Activated naive CD4-positive, alpha-beta T cell treated with anti-CD3 and anti-CD28 coated beads, Interleukin-2, amount 10 ng/mL, durations not matched to agents 7 days and 5 days (primary cell): Measurements from ENCODE around the gene UNC5CL.

ENCODE experiments used
- CTCF ChIA-PET: fragments of 350-600 bp; sonication (Branson Sonifier 250); formaldehyde crosslinking; loops from one replicate; lab custom pipeline; 2021; ENCODE audit warnings: antibody characterized with exemption; lab: Charles Lee
- DNase-seq: peaks from one replicate; pipeline ENCODE4 v3.0.0-alpha.2; 2020
- H3K27ac Mint-ChIP-seq: one replicate; pipeline ENCODE4 v1.8.0; 2021; ENCODE audit warnings: mild to moderate bottlenecking, moderate library complexity, mixed read lengths
- H3K27me3 Mint-ChIP-seq: one replicate; pipeline ENCODE4 v1.8.0; 2021; ENCODE audit warnings: mild to moderate bottlenecking, mixed read lengths
- H3K36me3 Mint-ChIP-seq: one replicate; pipeline ENCODE4 v1.8.0; 2021; ENCODE audit warnings: mixed read lengths
- H3K4me1 Mint-ChIP-seq: one replicate; pipeline ENCODE4 v1.8.0; 2021; ENCODE audit warnings: mixed read lengths
- H3K4me3 Mint-ChIP-seq: one replicate; pipeline ENCODE4 v1.8.0; 2021; ENCODE audit warnings: mild to moderate bottlenecking, moderate library complexity, mixed read lengths
- H3K9me3 Mint-ChIP-seq: one replicate; pipeline ENCODE4 v1.8.0; 2021; ENCODE audit warnings: mixed read lengths

UNC5CL gene

DNA sequence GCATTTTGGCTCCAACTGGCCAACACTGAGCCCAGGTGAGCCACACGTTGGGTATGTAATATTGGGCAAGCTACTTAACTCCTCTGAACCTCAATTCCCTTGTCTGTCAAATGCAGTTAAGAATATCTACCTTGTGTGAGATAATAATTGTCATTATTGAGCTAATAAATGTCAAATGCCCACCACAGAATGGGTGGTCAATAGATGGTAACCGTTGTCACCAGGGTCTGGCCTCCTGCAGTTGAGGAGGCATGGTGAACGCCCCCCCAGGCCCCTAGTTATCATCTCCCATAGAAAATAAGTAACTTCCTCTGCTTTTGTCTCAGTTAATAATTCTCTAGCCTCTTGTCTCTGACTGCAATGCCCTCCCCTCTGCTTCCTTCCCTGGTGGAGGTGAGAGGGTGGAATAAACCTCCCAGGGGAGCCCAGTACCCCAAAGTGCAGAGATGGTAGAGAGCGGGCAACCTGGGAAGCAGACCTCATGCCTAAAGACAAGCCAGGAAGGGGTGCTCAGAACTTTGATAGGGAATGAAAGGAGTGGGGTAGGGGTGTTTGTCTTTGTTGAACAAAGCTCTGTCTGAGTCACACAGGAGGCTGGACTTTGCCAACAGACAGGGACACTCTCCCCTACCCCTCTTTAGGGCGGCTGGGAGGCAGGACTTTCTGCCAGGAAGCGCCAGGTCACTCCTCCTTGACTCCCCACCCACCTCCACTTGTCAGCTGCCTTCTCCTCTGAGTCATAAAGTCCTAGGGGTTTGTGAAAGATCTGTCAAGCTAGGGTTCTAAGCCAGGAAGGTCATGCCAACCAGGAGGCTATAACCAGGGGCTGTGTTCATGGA lies 1.3 kb upstream of the UNC5CL start:
- no peak overlapping the region for H3K27ac Mint-ChIP-seq
- CTCF ChIA-PET: interaction anchor here (0.9 to 7.4 kb wide), 14 partner anchors 10 to 146 kb away, joined by 3 to 113 read pairs (median 5); no protein-coding TSS in a partner anchor
- no peaks in the 10 kb centered on the region for H3K9me3 Mint-ChIP-seq

DNA sequence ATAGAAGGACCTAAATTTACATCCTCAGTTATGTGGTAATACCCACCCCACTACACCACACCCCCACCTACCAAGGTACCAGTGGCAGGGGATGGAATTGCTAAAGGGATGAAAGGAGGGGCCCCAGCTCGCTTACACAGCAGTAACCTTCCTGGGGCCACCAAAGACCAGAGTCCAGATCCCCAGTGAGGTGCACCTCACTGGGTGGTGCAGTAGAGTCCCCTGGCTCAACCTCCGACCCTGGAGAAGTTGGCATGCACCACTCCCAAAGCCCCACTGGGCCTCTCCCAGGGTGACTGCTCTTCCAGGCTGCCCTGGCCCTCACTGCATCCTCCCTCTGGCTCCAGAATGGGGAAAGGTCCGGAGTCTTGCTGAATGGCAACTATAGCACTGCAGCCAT lies 816 bp downstream of the UNC5CL start:
- peaks cover 4% of the 10 kb centered on the region for H3K27me3 Mint-ChIP-seq
- DNase-seq: no peak

More for the DNA sequence above, 1.3 kb upstream of the UNC5CL start:
- H3K27me3 Mint-ChIP-seq: peaks cover 4% of the 10 kb centered on the region
- DNase-seq: no peak
- peaks cover 13% of the 10 kb centered on the region for H3K4me1 Mint-ChIP-seq
- H3K4me3 Mint-ChIP-seq: no peak overlapping the region
- no peaks in the 10 kb centered on the region for H3K36me3 Mint-ChIP-seq

DNA sequence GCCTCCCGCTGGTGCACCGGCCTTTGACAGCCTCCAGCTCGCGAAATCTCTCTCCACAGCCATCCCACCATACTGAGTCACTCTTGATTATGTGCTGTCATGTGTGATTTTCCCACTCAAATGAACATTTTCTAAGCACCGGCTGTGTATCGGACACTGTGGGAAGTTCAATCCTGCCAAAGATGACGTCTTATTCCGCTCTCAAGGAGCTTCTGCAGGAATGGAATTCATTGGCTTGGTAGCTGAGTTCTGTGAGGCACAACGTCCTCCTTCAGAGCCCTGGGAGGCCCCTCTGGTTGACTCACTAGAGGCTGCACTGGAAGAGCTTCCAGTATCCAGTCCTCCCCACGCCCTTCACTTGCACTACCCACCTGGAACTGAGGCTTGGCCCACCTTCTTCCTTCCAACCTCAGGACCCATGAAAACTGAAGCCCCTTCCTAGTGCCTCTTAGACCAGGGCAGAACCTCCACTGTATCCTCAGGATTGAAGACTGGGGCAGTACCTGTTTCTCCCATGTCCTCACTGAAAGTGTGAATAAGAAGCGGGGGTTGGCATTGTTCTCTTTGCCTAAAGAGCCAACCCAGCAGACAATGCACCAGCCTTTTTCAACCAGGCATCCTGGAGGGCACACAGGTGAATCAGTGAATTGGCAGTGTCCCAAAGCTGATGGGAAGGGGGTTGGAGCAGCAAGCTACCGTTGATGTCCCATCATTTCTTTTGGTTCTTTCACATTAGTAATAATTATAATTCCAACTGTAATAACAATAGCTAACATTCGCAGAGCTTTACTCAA lies 1.7 kb downstream of the UNC5CL start:
- no peaks in the 10 kb centered on the region for H3K9me3 Mint-ChIP-seq

More for the DNA sequence above, 816 bp downstream of the UNC5CL start:
- Mint-ChIP-seq H3K36me3 (no peaks in the 10 kb centered on the region), H3K9me3 (no peaks in the 10 kb centered on the region), H3K4me3 (no peak overlapping the region), H3K4me1 (peaks cover 13% of the 10 kb centered on the region), H3K27ac (no peak overlapping the region)
- CTCF ChIA-PET: interaction anchor here (1.2 to 7.4 kb wide), 6 partner anchors 11 to 41 kb away, joined by 5 to 113 read pairs (median 24); no protein-coding TSS in a partner anchor

DNA sequence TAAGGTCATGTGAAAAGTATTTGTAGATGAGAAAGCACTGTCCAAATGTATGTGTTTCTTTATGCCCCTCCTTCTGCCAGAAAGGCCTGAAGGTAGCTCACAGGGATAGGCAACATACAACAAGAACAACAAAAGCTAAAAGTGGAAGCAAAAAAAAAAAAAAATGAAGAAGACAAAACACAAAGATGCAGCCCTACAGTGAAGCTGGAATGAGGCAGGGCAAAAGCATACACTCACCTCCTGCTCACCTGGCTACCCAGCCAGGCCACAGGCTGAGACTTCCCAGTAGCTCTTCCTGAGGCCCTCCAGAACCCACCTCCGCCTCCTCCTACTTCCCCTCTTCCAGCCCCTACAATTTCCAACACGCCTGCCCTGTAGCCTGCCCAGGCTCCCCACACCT lies 2.4 kb downstream of the UNC5CL start:
- CTCF ChIA-PET: interaction anchor here (0.8 to 7.4 kb wide), 5 partner anchors 10 to 141 kb away, joined by 3 to 113 read pairs (median 3); no protein-coding TSS in a partner anchor
- DNase-seq: no peak
- no peak overlapping the region for H3K27ac Mint-ChIP-seq
- H3K27me3 Mint-ChIP-seq: peaks cover 4% of the 10 kb centered on the region
- H3K36me3 Mint-ChIP-seq: no peaks in the 10 kb centered on the region
- H3K9me3 Mint-ChIP-seq: no peaks in the 10 kb centered on the region
- H3K4me3 Mint-ChIP-seq: no peak overlapping the region
- H3K4me1 Mint-ChIP-seq: peaks cover 13% of the 10 kb centered on the region

More for the DNA sequence above, 1.7 kb downstream of the UNC5CL start:
- no peaks in the 10 kb centered on the region for H3K36me3 Mint-ChIP-seq
- H3K4me3 Mint-ChIP-seq: no peak overlapping the region
- DNase-seq: no peak
- H3K27ac Mint-ChIP-seq: no peak overlapping the region
- H3K4me1 Mint-ChIP-seq: peaks cover 13% of the 10 kb centered on the region
- peaks cover 4% of the 10 kb centered on the region for H3K27me3 Mint-ChIP-seq
- CTCF ChIA-PET: interaction anchor here (0.8 to 7.4 kb wide), 3 partner anchors 11 to 31 kb away, joined by 3 to 113 read pairs (median 3); no protein-coding TSS in a partner anchor

DNA sequence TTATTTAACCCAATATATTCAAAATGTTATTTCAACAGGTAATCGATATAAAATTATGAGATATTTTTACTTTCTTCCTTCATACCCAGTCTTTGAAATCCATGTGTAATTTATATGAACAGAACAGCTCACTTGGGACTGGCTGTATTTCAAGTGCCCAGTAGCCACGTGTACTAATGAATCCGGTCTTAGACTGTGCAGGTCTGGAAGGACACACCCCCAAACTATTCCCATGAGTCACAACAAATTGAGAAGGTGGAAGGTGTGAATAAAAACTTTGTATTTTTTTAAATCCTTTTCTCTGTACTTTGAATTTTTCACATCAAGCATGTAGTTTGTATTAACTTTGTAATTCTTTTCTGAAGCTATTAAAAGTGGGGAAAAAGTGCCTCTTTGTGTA lies 2.8 kb downstream of the UNC5CL start:
- H3K4me1 Mint-ChIP-seq: peaks cover 13% of the 10 kb centered on the region
- DNase-seq: no peak
- H3K27me3 Mint-ChIP-seq: peaks cover 4% of the 10 kb centered on the region
- no peak overlapping the region for H3K27ac Mint-ChIP-seq
- H3K36me3 Mint-ChIP-seq: no peaks in the 10 kb centered on the region
- H3K4me3 Mint-ChIP-seq: no peak overlapping the region
- H3K9me3 Mint-ChIP-seq: no peaks in the 10 kb centered on the region
- CTCF ChIA-PET: interaction anchor here (0.8 to 7.4 kb wide), 5 partner anchors 9 to 141 kb away, joined by 3 to 113 read pairs (median 3); no protein-coding TSS in a partner anchor

DNA sequence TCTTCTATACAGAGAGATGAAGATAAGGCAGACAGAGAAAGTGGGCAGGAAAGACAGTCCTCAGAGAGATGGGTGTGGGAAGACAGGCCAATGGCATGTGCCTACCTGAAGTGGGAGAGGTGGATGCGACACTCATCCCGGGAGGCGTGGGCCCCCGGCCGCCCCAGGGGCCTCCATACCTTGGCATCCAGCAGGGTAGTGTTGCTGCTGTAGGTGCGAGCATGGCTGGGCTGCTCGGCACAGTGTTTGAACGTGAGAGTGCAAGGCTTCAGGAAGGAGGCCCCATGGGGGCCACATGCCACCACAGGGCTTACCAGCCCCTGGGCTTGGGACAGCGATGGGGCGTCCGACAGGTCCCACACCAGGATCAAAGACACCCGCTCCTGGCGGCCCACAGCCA lies 5.2 kb downstream of the UNC5CL start:
- no peak for DNase-seq
- no peaks in the 10 kb centered on the region for H3K9me3 Mint-ChIP-seq
- H3K27me3 Mint-ChIP-seq: peaks cover 4% of the 10 kb centered on the region
- no peak overlapping the region for H3K27ac Mint-ChIP-seq
- H3K4me1 Mint-ChIP-seq: peaks cover 8% of the 10 kb centered on the region
- H3K36me3 Mint-ChIP-seq: no peaks in the 10 kb centered on the region
- no peak overlapping the region for H3K4me3 Mint-ChIP-seq
- CTCF ChIA-PET: no interaction called here

DNA sequence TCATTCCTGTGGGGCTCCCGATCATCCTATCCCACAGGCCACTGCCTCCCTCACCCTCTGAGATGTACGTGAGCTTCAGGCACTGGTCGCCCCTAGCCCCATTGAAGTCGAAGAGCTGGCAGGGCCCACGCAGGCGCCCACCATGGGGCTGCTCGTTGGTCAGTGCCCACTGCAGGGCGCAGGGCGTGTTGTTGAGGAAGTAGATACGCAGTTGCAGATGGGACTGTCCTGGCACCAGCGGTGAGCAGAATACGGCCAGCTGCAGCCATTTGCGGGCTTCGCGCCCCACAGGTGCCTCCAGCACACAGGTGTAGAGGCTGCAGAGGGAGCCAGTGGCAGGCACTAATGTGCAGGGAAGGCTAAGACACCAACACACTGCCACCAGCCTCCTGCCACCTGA lies 6.2 kb downstream of the UNC5CL start:
- no peak for DNase-seq
- H3K27me3 Mint-ChIP-seq: peaks cover 4% of the 10 kb centered on the region
- CTCF ChIA-PET: interaction anchor here (0.6 kb wide), 1 partner anchor 26 kb away, joined by 3 read pairs; no protein-coding TSS in a partner anchor
- H3K36me3 Mint-ChIP-seq: no peaks in the 10 kb centered on the region
- peaks cover 12% of the 10 kb centered on the region for H3K4me1 Mint-ChIP-seq
- no peak overlapping the region for H3K27ac Mint-ChIP-seq
- no peak overlapping the region for H3K4me3 Mint-ChIP-seq
- H3K9me3 Mint-ChIP-seq: no peaks in the 10 kb centered on the region

DNA sequence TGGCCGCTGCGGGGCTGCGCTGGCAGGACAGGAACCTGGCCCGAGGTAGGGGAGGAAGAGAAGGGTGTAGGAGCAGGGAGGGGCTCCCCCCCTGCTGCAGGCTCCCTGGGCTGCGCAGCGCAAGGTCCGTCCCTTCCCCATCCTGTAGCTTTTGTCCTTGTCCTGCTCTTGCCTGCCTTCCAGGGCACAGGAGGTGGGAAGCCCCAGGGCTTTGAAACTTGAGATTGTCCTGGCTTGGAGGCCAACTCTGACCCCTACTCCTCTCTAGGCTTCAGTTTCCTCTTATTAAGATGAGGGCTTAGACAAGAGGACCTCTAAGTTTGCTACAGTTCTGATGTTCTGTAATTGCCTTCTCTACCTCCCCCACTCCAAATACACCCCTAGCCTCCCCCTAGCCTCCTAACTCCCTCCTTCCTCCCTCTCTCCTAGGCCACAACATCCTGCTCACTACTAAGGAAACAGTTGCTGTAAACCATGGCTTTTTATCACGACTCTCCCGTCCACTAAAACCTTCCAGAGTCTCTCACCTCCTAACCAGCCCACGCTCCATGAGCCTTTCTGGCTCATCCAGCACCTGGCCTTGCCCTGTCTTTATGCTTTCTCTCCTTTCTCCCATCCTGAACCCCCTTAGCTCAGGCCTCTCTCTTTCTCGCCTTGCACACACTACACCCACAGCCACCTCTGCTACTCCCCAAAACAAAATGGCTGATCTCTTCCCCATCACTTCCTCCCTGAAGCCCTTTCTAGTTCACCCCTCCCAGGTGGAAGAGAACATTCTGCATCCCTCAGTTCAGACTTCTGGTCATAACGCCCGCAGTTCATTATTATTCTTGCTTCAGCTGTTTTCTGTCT lies 10.2 kb downstream of the UNC5CL start:
- Mint-ChIP-seq H3K4me3 (peak overlapping the region; percentile 72), H3K9me3 (no peaks in the 10 kb centered on the region), H3K27me3 (no peaks in the 10 kb centered on the region), H3K27ac (peak overlapping the region; percentile 84), H3K4me1 (peaks cover 24% of the 10 kb centered on the region), H3K36me3 (no peaks in the 10 kb centered on the region)
- DNase-seq: no peak
- CTCF ChIA-PET: interaction anchor here (0.6 to 10.4 kb wide), 22 partner anchors 9 to 817 kb away, joined by 3 to 113 read pairs (median 5); partner anchors contain the start of genes APOBEC2 and UNC5CL

DNA sequence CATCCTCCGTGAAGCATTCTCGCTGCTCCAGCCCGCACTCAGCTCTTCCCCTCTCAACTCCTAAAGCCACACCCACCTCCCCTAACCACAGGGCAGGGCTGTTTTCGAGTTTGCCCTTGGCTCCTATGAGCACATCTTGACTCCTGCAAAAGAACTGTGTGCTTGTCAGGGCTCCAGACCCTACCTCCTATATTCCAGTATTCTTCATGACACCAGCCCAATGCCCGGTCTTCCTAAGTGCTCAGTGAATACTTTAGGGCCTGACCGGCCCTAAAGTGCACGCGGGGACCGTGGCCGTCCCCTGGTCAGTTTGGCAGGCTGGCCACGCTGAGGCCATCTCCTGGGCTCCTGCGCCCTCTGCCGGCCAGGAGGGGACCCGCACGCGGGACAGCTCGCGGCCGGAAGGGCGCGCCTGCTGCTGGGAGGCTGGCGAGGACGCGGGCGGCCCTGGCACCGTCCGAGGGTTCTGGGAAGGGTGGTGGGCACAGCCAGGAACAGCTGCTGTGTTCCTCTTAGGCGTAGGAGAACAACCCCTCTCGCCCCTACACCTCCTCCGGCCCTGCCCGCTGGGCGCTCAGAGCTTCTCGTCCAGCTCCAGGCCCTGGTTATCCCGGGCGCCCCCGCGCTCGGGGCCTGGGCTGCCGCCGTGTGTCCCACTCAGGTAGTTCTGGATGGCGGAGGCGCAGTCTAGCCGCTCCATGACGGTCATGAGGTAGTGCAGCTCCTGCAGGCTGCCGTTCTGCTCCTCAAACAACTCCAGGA lies 11.0 kb downstream of the UNC5CL start:
- H3K36me3 Mint-ChIP-seq: no peaks in the 10 kb centered on the region
- CTCF ChIA-PET: interaction anchor here (0.6 to 10.4 kb wide), 31 partner anchors 9 to 818 kb away, joined by 3 to 113 read pairs (median 4); partner anchors contain the start of genes APOBEC2 and UNC5CL
- H3K27me3 Mint-ChIP-seq: no peaks in the 10 kb centered on the region
- H3K4me3 Mint-ChIP-seq: peak overlapping the region; percentile 72
- peaks cover 24% of the 10 kb centered on the region for H3K4me1 Mint-ChIP-seq
- peak; percentile 84 for DNase-seq
- H3K9me3 Mint-ChIP-seq: no peaks in the 10 kb centered on the region
- peak overlapping the region; percentile 84 for H3K27ac Mint-ChIP-seq

DNA sequence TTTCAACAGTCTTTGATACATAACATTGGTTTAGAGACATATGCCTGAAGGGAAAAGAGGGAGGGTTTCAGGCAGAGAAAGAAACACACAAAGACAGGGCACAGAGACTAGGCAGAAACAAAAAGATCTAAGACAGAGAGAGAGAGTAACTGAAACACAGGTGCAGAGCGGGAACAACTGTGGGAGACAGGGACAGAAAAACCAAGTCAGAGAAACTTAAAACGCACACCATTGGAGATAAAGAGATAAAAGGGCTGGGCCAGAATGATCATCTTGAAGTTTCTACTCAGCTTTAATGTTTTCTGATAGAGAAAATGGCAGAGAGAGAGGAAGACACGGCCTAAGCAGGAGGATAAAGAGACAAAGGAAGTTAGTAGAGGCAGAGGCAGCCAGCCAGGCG lies 11.8 kb downstream of the UNC5CL start:
- Mint-ChIP-seq H3K27ac (peak overlapping the region; percentile 84), H3K27me3 (no peaks in the 10 kb centered on the region), H3K4me1 (peaks cover 24% of the 10 kb centered on the region), H3K9me3 (no peaks in the 10 kb centered on the region), H3K36me3 (no peaks in the 10 kb centered on the region), H3K4me3 (peak overlapping the region; percentile 72)
- no peak for DNase-seq
- CTCF ChIA-PET: interaction anchor here (0.6 to 10.4 kb wide), 23 partner anchors 9 to 699 kb away, joined by 3 to 113 read pairs (median 5); partner anchors contain the start of genes APOBEC2 and UNC5CL

DNA sequence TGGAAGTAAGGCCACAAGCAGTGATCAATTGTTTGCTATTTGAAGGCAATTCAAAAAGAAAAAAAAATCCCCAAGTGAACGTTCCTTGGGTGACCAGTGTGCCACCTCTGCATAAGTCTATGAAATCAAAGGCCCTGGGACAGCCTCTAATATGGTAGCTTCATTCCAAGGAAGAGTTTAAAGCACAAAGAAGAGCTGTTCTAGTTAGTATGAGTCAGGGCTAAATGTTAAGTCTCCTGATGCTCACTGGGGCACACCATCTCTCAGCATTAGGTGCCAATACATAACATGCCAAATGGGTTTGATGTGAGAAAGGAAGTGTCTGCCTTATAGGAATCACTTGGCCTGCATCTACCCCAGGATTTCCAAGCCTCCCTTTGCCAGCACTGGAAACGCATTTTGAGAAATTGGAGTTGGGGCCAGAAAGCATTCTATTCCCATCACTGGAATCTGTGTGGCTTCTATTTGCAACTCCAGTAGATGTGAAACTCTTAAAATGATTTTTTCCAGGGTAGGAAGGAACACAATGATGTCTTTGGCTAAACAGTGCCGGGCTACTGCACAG lies 13.0 kb downstream of the UNC5CL start:
- no peak for DNase-seq
- no peak overlapping the region for H3K27ac Mint-ChIP-seq
- H3K4me1 Mint-ChIP-seq: peaks cover 24% of the 10 kb centered on the region
- CTCF ChIA-PET: interaction anchor here (3.3 to 10.4 kb wide), 3 partner anchors 12 to 42 kb away, joined by 15 to 113 read pairs (median 24); partner anchors contain the start of gene UNC5CL
- H3K9me3 Mint-ChIP-seq: no peaks in the 10 kb centered on the region
- H3K27me3 Mint-ChIP-seq: no peaks in the 10 kb centered on the region
- no peak overlapping the region for H3K4me3 Mint-ChIP-seq
- no peaks in the 10 kb centered on the region for H3K36me3 Mint-ChIP-seq

DNA sequence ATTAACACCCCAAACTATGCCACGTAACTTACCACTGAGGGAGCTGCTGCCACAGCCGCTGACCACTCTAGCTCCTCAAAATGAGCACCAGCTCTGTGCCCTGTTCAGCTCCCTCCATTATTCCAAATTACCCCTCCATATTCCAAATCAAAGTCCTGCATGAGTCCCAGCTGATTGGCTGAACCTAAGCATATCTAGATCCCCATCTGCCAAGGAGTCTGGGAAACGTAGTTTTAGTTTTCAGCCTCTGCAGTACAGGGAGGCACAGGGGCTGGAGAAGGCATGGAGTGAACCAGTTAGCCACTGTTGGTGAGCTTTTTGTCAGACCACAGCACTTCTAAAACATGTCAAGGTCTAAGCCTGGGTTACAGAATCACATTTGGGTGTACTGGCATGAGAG lies 15.9 kb downstream of the UNC5CL start:
- CTCF ChIA-PET: interaction anchor here (1.5 to 10.4 kb wide), 2 partner anchors 15 to 33 kb away, joined by 4 to 113 read pairs; partner anchors contain the start of gene UNC5CL
- H3K4me1 Mint-ChIP-seq: peaks cover 13% of the 10 kb centered on the region
- peaks cover 11% of the 10 kb centered on the region for H3K27me3 Mint-ChIP-seq
- no peaks in the 10 kb centered on the region for H3K36me3 Mint-ChIP-seq
- H3K27ac Mint-ChIP-seq: no peak overlapping the region
- no peak for DNase-seq
- H3K4me3 Mint-ChIP-seq: no peak overlapping the region
- H3K9me3 Mint-ChIP-seq: no peaks in the 10 kb centered on the region
